SHP77 (cell line): Measurements from ENCODE around the gene LCLAT1.

Source experiments
- DNase-seq, 2 experiments: peaks; one replicate each; lab custom pipeline; 2025; lab: John Stamatoyannopoulos, UW

Gene LCLAT1

GRCh38 chr2:30675758-30676157, 228.7 kb downstream of the LCLAT1 start:
- no peak for DNase-seq

- DNase-seq = no peak
These were observed 230.2 kb downstream of the LCLAT1 start for GRCh38 chr2:30677231-30677630.

- no peak for DNase-seq
These were observed 230.9 kb downstream of the LCLAT1 start for GRCh38 chr2:30677861-30678385.

GRCh38 chr2:30678410-30679137, 231.5 kb downstream of the LCLAT1 start:
- no peak for DNase-seq

GRCh38 chr2:30679426-30680088, 232.5 kb downstream of the LCLAT1 start:
- DNase-seq = no peak

GRCh38 chr2:30680121-30680520, 233.1 kb downstream of the LCLAT1 start:
- no peak for DNase-seq

- no peak for DNase-seq
These were observed 234.0 kb downstream of the LCLAT1 start for GRCh38 chr2:30681022-30681421.

GRCh38 chr2:30683236-30683956, 236.3 kb downstream of the LCLAT1 start:
- no peak for DNase-seq

GRCh38 chr2:30684026-30684425, 237.0 kb downstream of the LCLAT1 start:
- DNase-seq = no peak

GRCh38 chr2:30684516-30684915, 237.5 kb downstream of the LCLAT1 start:
- DNase-seq = no peak

- no peak for DNase-seq
These were observed 237.9 kb downstream of the LCLAT1 start for GRCh38 chr2:30684996-30685395.

GRCh38 chr2:30686000-30686399, 239.0 kb downstream of the LCLAT1 start:
- DNase-seq = peak; percentile 55 to 83

GRCh38 chr2:30686669-30687068, 239.6 kb downstream of the LCLAT1 start:
- DNase-seq = no peak

GRCh38 chr2:30688956-30689401, 241.9 kb downstream of the LCLAT1 start:
- peak in 1 of 2 experiments; percentile 7 for DNase-seq

GRCh38 chr2:30689496-30690125, 242.6 kb downstream of the LCLAT1 start:
- DNase-seq = no peak

GRCh38 chr2:30690126-30690561, 243.1 kb downstream of the LCLAT1 start:
- DNase-seq = no peak

- DNase-seq = no peak
These were observed 244.3 kb downstream of the LCLAT1 start for GRCh38 chr2:30691091-30691947.

GRCh38 chr2:30691948-30692828, 245.1 kb downstream of the LCLAT1 start:
- DNase-seq = no peak

- DNase-seq = no peak
These were observed 245.8 kb downstream of the LCLAT1 start for GRCh38 chr2:30692829-30693275.
